ENCODE results near the gene HIVEP2.

GRCh38 chr6:142821860-142822259 lies 123.1 kb downstream of the HIVEP2 start:
- TF ChIP-seq YY1 (IDR thresholded peaks at IDR 0.05; ENCODE audit: insufficient read depth, insufficient read length) (no peak), ZNF274 (IDR thresholded peaks at IDR 0.05; ENCODE audit: low read depth, low read length) (no peak), SUZ12 (IDR thresholded peaks at IDR 0.05; ENCODE audit: extremely low read depth, insufficient read depth, insufficient read length) (no peak)
